Keratinocyte (primary cell): ENCODE data around the gene GPNMB. TPM values are rescaled to one million over a fixed set of nuclear protein-coding genes. Genes with fewer than 3 reads are reported as not detected.

Experiments
- DNase-seq: peaks from one replicate; pipeline ENCODE4 v3.0.0-alpha.2; 2011; ENCODE audit warnings: low read depth, missing footprints, low spot score
- FAIRE-seq: peaks from 2 replicates; lab custom pipeline; 2011; peaks lifted over from hg19 to GRCh38; lab: Jason Lieb, UNC
- H2AFZ ChIP-seq: 2 replicates; pipeline ENCODE4 v1.6.0; 2012; ENCODE audit warnings: low read length, control low read depth, inconsistent platforms; ENCODE audit not compliant: control insufficient read depth
- H3K27ac ChIP-seq: 2 replicates; pipeline ENCODE4 v1.5.1; 2011; ENCODE audit warnings: low read length; ENCODE audit not compliant: control insufficient read depth, insufficient read depth
- H3K27me3 ChIP-seq: 3 replicates; pipeline ENCODE4 v1.6.0; 2011; ENCODE audit warnings: low read length; ENCODE audit not compliant: control insufficient read depth, insufficient read depth; ENCODE audit errors: extremely low read depth
- H3K36me3 ChIP-seq, 2 experiments: 2 replicates in 1 of 2; 3 replicates in 1 of 2; pipeline ENCODE4 v1.5.1; 2011; ENCODE audit warnings: low read length in 2 of 2, mild to moderate bottlenecking in 1 of 2; ENCODE audit not compliant: control insufficient read depth in 2 of 2, insufficient read depth in 2 of 2; ENCODE audit errors: extremely low read depth in 1 of 2
- H3K4me1 ChIP-seq: 3 replicates; pipeline ENCODE4 v1.5.1; 2011; ENCODE audit warnings: low read length; ENCODE audit not compliant: control insufficient read depth, insufficient read depth; ENCODE audit errors: extremely low read depth
- H3K4me2 ChIP-seq: 3 replicates; pipeline ENCODE4 v1.6.0; 2011; ENCODE audit warnings: low read depth, low read length; ENCODE audit not compliant: control insufficient read depth, insufficient read depth; ENCODE audit errors: extremely low read depth
- H3K4me3 ChIP-seq, 3 experiments: fragments of 200-600 bp in 1 of 3; sonication (generic) in 1 of 3; 2 replicates in 2 of 3; 3 replicates in 1 of 3; pipeline ENCODE4 v1.5.1; 2011 to 2016; ENCODE audit warnings: low read length in 3 of 3, mild to moderate bottlenecking in 3 of 3, control low read depth in 2 of 3, inconsistent platforms in 1 of 3, low read depth in 1 of 3, mixed read lengths in 1 of 3, mixed run types in 1 of 3, moderate library complexity in 1 of 3; ENCODE audit not compliant: control insufficient read depth in 2 of 3, insufficient read depth in 2 of 3; ENCODE audit errors: extremely low read depth in 1 of 3
- H3K79me2 ChIP-seq: 2 replicates; pipeline ENCODE4 v1.6.0; 2012; ENCODE audit warnings: low read length; ENCODE audit not compliant: control insufficient read depth, insufficient read depth
- H3K9ac ChIP-seq: 3 replicates; pipeline ENCODE4 v1.6.0; 2011; ENCODE audit warnings: low read length; ENCODE audit not compliant: control insufficient read depth, insufficient read depth; ENCODE audit errors: extremely low read depth
- H3K9me1 ChIP-seq: 3 replicates; pipeline ENCODE4 v1.6.0; 2011; ENCODE audit warnings: low read length; ENCODE audit not compliant: control insufficient read depth, insufficient read depth; ENCODE audit errors: extremely low read depth
- H3K9me3 ChIP-seq: 2 replicates; pipeline ENCODE4 v1.5.1; 2012; ENCODE audit warnings: low read depth, low read length; ENCODE audit not compliant: control insufficient read depth
- H4K20me1 ChIP-seq: 3 replicates; pipeline ENCODE4 v1.6.0; 2011; ENCODE audit warnings: low read length; ENCODE audit not compliant: control insufficient read depth, insufficient read depth; ENCODE audit errors: extremely low read depth
- EZH2 ChIP-seq: IDR thresholded peaks from one replicate; pipeline ENCODE4 v1.6.1; 2012; ENCODE audit warnings: inconsistent platforms, mild to moderate bottlenecking, low read length, moderate library complexity
- dilution Hi-C: fragments of 300-500 bp; cut with MboI; formaldehyde crosslinking; loops from one replicate; pipeline ENCODE4 v1.7.0; 2020; ENCODE audit warnings: low sequenced_read_pairs; ENCODE audit not compliant: extremely low pct_ligation_motif_present
- polyA plus RNA-seq, 5 experiments: library from polyadenylated mRNA; depleted of rRNA in 3 of 5; stranded (reverse) in 3 of 5; stranded (forward) in 1 of 5; unstranded in 1 of 5; fragments of >200 nt; gene quantifications; 1 replicate in 1 of 5; 2 replicates in 3 of 5; 3 replicates in 1 of 5; pipeline versions ENCODE4 v1.2.1 to v1.2.3, GENCODE V29; 2011 to 2012; ENCODE audit warnings: missing spikeins in 2 of 5, low read depth in 1 of 5, low replicate concordance in 1 of 5
- TF ChIP-seq, protein P1 (sequence below), 3 experiments: IDR thresholded peaks in 1 of 3; conservative IDR thresholded peaks in 1 of 3; optimal IDR thresholded peaks in 1 of 3; 2 replicates in 2 of 3; 3 replicates in 1 of 3; pipeline versions ENCODE3 to v1.5.1; 2011; ENCODE audit warnings: low read length in 3 of 3, mild to moderate bottlenecking in 3 of 3, moderate library complexity in 2 of 3, control low read depth in 1 of 3, inconsistent platforms in 1 of 3; ENCODE audit not compliant: insufficient read depth in 2 of 3; ENCODE audit errors: extremely low read depth in 1 of 3

The GPNMB gene
- polyA plus RNA-seq, 1 donor (not counting 4 experiments of a cell fraction or from before 2014, with no cell fraction given) = 142 TPM

GRCh38 chr7:23277359-23277989 is 30.9 kb downstream of the GPNMB start:
- no peaks in the 10 kb centered on the region for H3K9me3 ChIP-seq
- no peaks in the 10 kb centered on the region for H4K20me1 ChIP-seq
- H3K4me1 ChIP-seq = peaks cover 4% of the 10 kb centered on the region
- FAIRE-seq (peak; percentile 71), DNase-seq (peak; percentile 19)
- no peaks in the 10 kb centered on the region for H3K27me3 ChIP-seq
- dilution Hi-C loops = no loop called here
- H3K27ac ChIP-seq = no peak overlapping the region
- TF ChIP-seq, protein P1, sequence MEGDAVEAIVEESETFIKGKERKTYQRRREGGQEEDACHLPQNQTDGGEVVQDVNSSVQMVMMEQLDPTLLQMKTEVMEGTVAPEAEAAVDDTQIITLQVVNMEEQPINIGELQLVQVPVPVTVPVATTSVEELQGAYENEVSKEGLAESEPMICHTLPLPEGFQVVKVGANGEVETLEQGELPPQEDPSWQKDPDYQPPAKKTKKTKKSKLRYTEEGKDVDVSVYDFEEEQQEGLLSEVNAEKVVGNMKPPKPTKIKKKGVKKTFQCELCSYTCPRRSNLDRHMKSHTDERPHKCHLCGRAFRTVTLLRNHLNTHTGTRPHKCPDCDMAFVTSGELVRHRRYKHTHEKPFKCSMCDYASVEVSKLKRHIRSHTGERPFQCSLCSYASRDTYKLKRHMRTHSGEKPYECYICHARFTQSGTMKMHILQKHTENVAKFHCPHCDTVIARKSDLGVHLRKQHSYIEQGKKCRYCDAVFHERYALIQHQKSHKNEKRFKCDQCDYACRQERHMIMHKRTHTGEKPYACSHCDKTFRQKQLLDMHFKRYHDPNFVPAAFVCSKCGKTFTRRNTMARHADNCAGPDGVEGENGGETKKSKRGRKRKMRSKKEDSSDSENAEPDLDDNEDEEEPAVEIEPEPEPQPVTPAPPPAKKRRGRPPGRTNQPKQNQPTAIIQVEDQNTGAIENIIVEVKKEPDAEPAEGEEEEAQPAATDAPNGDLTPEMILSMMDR (optimal IDR thresholded peaks at IDR 0.05 in 1 of 3, IDR thresholded peaks at IDR 0.05 in 1 of 3, conservative IDR thresholded peaks at IDR 0.05 in 1 of 3; ENCODE audit: extremely low read depth in 1 of 3, insufficient read depth in 2 of 3, low read length in 3 of 3) = peak; percentile 64 to 80 (median 70)
- no peak for TF ChIP-seq EZH2
- H3K9ac ChIP-seq = no peak overlapping the region
- no peaks in the 10 kb centered on the region for H3K79me2 ChIP-seq
- H3K9me1 ChIP-seq = no peaks in the 10 kb centered on the region
- no peak overlapping the region for H3K4me3 ChIP-seq
- H2AFZ ChIP-seq = no peak overlapping the region
- peaks cover 0 to 2% of the 10 kb centered on the region in 2 experiments for H3K36me3 ChIP-seq
- no peak overlapping the region for H3K4me2 ChIP-seq

DNA sequence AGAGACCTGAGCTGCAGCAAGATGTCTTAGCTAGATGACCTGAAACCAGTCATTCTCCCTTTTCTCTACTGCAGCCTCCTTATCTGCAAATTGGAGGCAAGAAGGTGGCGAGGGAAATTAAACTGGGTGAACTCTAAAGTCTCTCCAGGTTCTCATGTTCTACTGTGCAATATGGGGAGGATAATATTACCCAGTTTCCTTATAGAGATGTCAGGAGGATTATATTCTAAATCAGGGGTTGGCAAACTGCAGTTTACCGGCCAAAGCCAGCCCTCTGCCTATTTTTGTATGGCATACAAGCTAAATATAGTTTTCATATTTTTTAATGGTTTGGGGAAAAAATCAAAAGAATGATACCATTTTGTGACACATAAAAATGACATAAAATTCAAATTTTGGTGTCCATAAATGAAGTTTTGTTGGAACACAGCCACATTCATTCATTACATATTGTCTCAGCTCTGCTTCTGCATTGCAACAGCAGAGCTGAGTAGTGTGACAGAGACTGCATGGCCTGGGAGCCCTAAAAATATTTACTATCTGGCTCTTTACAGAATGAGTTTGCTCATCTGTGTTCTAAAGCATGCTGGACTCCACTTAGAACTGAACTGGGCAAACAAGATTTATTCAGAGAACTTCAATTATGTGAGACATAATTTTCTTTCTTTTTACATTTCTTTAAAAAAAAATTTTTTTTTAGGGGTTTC is 33.4 kb downstream of the GPNMB start:
- Histone ChIP-seq H3K27me3 (no peaks in the 10 kb centered on the region), H3K4me2 (no peak overlapping the region), H3K9me3 (no peaks in the 10 kb centered on the region), H3K9me1 (no peaks in the 10 kb centered on the region), H3K27ac (no peak overlapping the region), H3K79me2 (no peaks in the 10 kb centered on the region), H3K36me3 (no peaks in the 10 kb centered on the region), H3K9ac (no peak overlapping the region), H4K20me1 (no peaks in the 10 kb centered on the region), H3K4me1 (no peaks in the 10 kb centered on the region), H3K4me3 (no peak overlapping the region), H2AFZ (no peak overlapping the region)
- TF ChIP-seq, protein P1 (optimal IDR thresholded peaks at IDR 0.05 in 1 of 3, IDR thresholded peaks at IDR 0.05 in 1 of 3, conservative IDR thresholded peaks at IDR 0.05 in 1 of 3; ENCODE audit: extremely low read depth in 1 of 3, insufficient read depth in 2 of 3, low read length in 3 of 3) = no peak
- TF ChIP-seq EZH2 = no peak
- dilution Hi-C loops = no loop called here
- no peak for DNase-seq
- FAIRE-seq = no peak
